Measurements from ENCODE around the gene POLA1.

POLA1 gene

DNA sequence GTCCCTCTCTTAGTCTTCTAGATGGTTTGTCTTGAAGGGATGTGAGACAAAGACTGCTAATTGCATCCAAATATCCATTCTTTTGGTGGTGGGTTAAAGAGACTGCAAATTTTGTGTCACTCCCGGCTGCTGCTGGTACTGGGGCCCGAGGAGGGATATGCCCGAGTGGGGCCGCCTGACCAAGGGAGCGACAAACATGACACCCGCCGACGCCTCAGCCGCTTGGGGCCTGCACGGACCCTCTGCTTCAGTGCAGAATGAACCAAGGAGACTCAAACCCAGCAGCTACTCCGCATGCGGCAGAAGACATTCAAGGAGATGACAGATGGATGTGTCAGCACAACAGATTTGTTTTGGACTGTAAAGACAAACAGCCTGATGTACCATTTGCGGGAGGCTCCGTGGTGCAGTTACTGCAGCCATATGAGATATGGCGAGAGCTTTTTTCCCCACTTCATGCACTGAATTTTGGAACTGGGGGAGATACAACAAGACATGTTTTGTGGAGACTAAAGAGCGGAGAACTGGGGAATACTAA, 335.6 kb downstream of the POLA1 start:
- H3K4me1 ChIP-seq (ENCODE audit: control insufficient read depth, insufficient read depth, low read length) = no peaks in the 10 kb centered on the region
- CTCF ChIA-PET = interaction anchor here (0.6 to 1.7 kb wide), 4 partner anchors 9 to 191 kb away, joined by 3 to 4 read pairs (median 3); no protein-coding TSS in a partner anchor
- POLR2A ChIA-PET = no interaction called here
- H3K4me3 ChIP-seq (ENCODE audit: low read depth, low read length) = no peak overlapping the region
- H3K9me3 ChIP-seq (ENCODE audit: control insufficient read depth, insufficient read depth, low read depth, low read length) = no peaks in the 10 kb centered on the region
- no peak overlapping the region for H3K27ac ChIP-seq (ENCODE audit: extremely low read depth, low read depth, low read length)
- TF ChIP-seq ZNF394 (tag by site-specific recombination; IDR thresholded peaks at IDR 0.05; ENCODE audit: borderline replicate concordance) = no peak
- TF ChIP-seq INSM2 (tag by site-specific recombination; IDR thresholded peaks at IDR 0.05) = no peak
- no peak for TF ChIP-seq ZBTB11 (tag by site-specific recombination; conservative IDR thresholded peaks at IDR 0.05; ENCODE audit: low read depth)
- no peak for TF ChIP-seq ZNF239 (tag by site-specific recombination; IDR thresholded peaks at IDR 0.05)
- no peak for TF ChIP-seq ZNF223 (tag by site-specific recombination; IDR thresholded peaks at IDR 0.05)
- TF ChIP-seq ZNF645 (tag by site-specific recombination; IDR thresholded peaks at IDR 0.05) = no peak
- no peak for TF ChIP-seq ZNF23 (tag by site-specific recombination; IDR thresholded peaks at IDR 0.05; ENCODE audit: borderline replicate concordance)
- no peak for TF ChIP-seq ZBTB8A (tag by site-specific recombination; IDR thresholded peaks at IDR 0.05)
- no peaks in the 10 kb centered on the region for H3K36me3 ChIP-seq (ENCODE audit: control insufficient read depth in 2 of 2, insufficient read depth in 1 of 2, low read length in 2 of 2)

- Histone ChIP-seq H3K36me3 (ENCODE audit: control insufficient read depth in 2 of 2, insufficient read depth in 1 of 2, low read length in 2 of 2) (no peaks in the 10 kb centered on the region), H3K4me3 (ENCODE audit: low read depth, low read length) (no peak overlapping the region), H3K9me3 (ENCODE audit: control insufficient read depth, insufficient read depth, low read depth, low read length) (no peaks in the 10 kb centered on the region), H3K27ac (ENCODE audit: extremely low read depth, low read depth, low read length) (no peak overlapping the region), H3K4me1 (ENCODE audit: control insufficient read depth, insufficient read depth, low read length) (no peaks in the 10 kb centered on the region)
- CTCF ChIA-PET = interaction anchor here (0.6 to 4.3 kb wide), 8 partner anchors 9 to 348 kb away, joined by 3 to 31 read pairs (median 3); no protein-coding TSS in a partner anchor
- no peak for TF ChIP-seq REST (tag by site-specific recombination; IDR thresholded peaks at IDR 0.05)
- peak; percentile 56; the same call in 1 of the 2 replicates for TF ChIP-seq GLIS1 (tag by site-specific recombination; IDR thresholded peaks at IDR 0.05)
- 0 out of 2 replicates have a peak, but pooled peaks have one; percentile 20 for TF ChIP-seq ZIC2 (tag by site-specific recombination; IDR thresholded peaks at IDR 0.05)
- POLR2A ChIA-PET = no interaction called here
These were observed 341.2 kb downstream of the POLA1 start for GRCh38 chrX:25034889-25035288.
